Measurements from ENCODE around the gene DCHS1. TPM values are rescaled to one million over a fixed set of nuclear protein-coding genes. Genes with fewer than 3 reads are reported as not detected.
A peak's percentile ranks its signal among the peaks of the same experiment; 100 is the strongest.

DCHS1 gene
- total RNA-seq, 1 donor from 2014 or later, result 41.7 TPM

GRCh38 chr11:6646576-6646917 lies 9.1 kb downstream of the DCHS1 start:
- DNase-seq (ENCODE audit: low read depth, low spot score), result no peak

GRCh38 chr11:6646071-6646470 lies 9.5 kb downstream of the DCHS1 start:
- no peak for DNase-seq (ENCODE audit: low read depth, low spot score)

- DNase-seq (ENCODE audit: low read depth, low spot score), result no peak
Observed at GRCh38 chr11:6642957-6643356, 12.7 kb downstream of the DCHS1 start.

- DNase-seq (ENCODE audit: low read depth, low spot score), result no peak
Observed at GRCh38 chr11:6640985-6641701, 14.5 kb downstream of the DCHS1 start.

- DNase-seq (ENCODE audit: low read depth, low spot score), result no peak
Observed at GRCh38 chr11:6640036-6640984, 15.3 kb downstream of the DCHS1 start.

- DNase-seq (ENCODE audit: low read depth, low spot score), result no peak
Observed at GRCh38 chr11:6638429-6638828, 17.2 kb downstream of the DCHS1 start.

- no peak for DNase-seq (ENCODE audit: low read depth, low spot score)
Observed at GRCh38 chr11:6637871-6638270, 17.7 kb downstream of the DCHS1 start.

GRCh38 chr11:6636480-6636879 lies 19.1 kb downstream of the DCHS1 start:
- no peak for DNase-seq (ENCODE audit: low read depth, low spot score)

GRCh38 chr11:6635082-6635932 lies 20.3 kb downstream of the DCHS1 start:
- DNase-seq (ENCODE audit: low read depth, low spot score), result peak; percentile 97

- no peak for DNase-seq (ENCODE audit: low read depth, low spot score)
Observed at GRCh38 chr11:6634534-6634933, 21.1 kb downstream of the DCHS1 start.

- no peak for DNase-seq (ENCODE audit: low read depth, low spot score)
Observed at GRCh38 chr11:6633422-6634408, 21.9 kb downstream of the DCHS1 start.

- DNase-seq (ENCODE audit: low read depth, low spot score), result no peak
Observed at GRCh38 chr11:6632116-6633073, 23.2 kb downstream of the DCHS1 start.

- no peak for DNase-seq (ENCODE audit: low read depth, low spot score)
Observed at GRCh38 chr11:6631361-6631890, 24.2 kb downstream of the DCHS1 start.

GRCh38 chr11:6630632-6631291 lies 24.8 kb downstream of the DCHS1 start:
- no peak for DNase-seq (ENCODE audit: low read depth, low spot score)

- no peak for DNase-seq (ENCODE audit: low read depth, low spot score)
Observed at GRCh38 chr11:6629892-6630631, 25.5 kb downstream of the DCHS1 start.

- no peak for DNase-seq (ENCODE audit: low read depth, low spot score)
Observed at GRCh38 chr11:6629573-6629891, 26.1 kb downstream of the DCHS1 start.

- no peak for DNase-seq (ENCODE audit: low read depth, low spot score)
Observed at GRCh38 chr11:6628526-6628925, 27.1 kb downstream of the DCHS1 start.

- no peak for DNase-seq (ENCODE audit: low read depth, low spot score)
Observed at GRCh38 chr11:6627762-6628241, 27.8 kb downstream of the DCHS1 start.
